Central memory CD8-positive, alpha-beta T cell (primary cell): ENCODE data around the gene GSK3B.
"Not testable (repeated sequence)": the region's sequence is repeated elsewhere in the genome, so short reads cannot be mapped to it uniquely, and the experiment has no call there.

Source experiments
- ATAC-seq: fragments of 150-1000 bp; cut with Tn5 transposase; replicated peaks from 2 replicates; pipeline ENCODE4 v1.10.0; 2022; ENCODE audit warnings: mild to moderate bottlenecking, moderate FRiP score, moderate number of reproducible peaks; ENCODE audit not compliant: poor library complexity, severe bottlenecking; ENCODE audit errors: extremely low read depth
- DNase-seq, 2 donors: peaks; one replicate each; pipeline ENCODE4 v3.0.0; 2021; ENCODE audit warnings: low spot score in 2 of 2
- H3K27ac Mint-ChIP-seq: one replicate; pipeline ENCODE4 v1.8.0; 2022; ENCODE audit warnings: low read depth, mild to moderate bottlenecking, moderate library complexity, mixed read lengths
- H3K27me3 Mint-ChIP-seq: one replicate; pipeline ENCODE4 v1.8.0; 2022; ENCODE audit warnings: mixed read lengths
- H3K36me3 Mint-ChIP-seq: one replicate; pipeline ENCODE4 v1.8.0; 2022; ENCODE audit warnings: mild to moderate bottlenecking, moderate library complexity, mixed read lengths; ENCODE audit not compliant: insufficient read depth
- H3K4me1 Mint-ChIP-seq: one replicate; pipeline ENCODE4 v1.8.0; 2022; ENCODE audit warnings: mixed read lengths
- H3K4me3 Mint-ChIP-seq: one replicate; pipeline ENCODE4 v1.8.0; 2022; ENCODE audit warnings: mild to moderate bottlenecking, moderate library complexity, mixed read lengths
- H3K9me3 Mint-ChIP-seq: one replicate; pipeline ENCODE4 v1.8.0; 2022; ENCODE audit warnings: mixed read lengths

GSK3B gene

DNA sequence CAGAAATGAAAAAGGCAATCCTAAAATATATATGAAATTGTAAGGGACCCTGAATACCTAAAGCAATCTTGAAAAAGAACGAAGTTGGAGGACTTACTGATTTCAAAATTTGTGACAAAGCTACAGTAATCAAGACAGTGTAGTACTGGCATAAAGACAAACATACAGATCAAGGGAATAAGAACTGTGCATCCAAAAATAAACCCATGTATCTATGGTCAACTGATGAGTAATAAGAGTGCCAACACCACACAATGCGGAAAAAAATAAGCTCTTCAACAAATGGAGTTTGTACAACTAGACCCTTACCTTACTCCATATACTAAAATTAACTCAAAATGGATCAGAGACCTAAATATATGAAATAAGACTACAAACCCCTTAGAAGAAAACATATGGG, 29.6 kb downstream of the GSK3B start:
- DNase-seq (no peak), ATAC-seq (no peak)
- H3K4me3 Mint-ChIP-seq, result no peak overlapping the region
- H3K9me3 Mint-ChIP-seq, result no peaks in the 10 kb centered on the region
- H3K27ac Mint-ChIP-seq, result no peak overlapping the region
- peaks cover 45% of the 10 kb centered on the region for H3K4me1 Mint-ChIP-seq
- H3K36me3 Mint-ChIP-seq, result no peaks in the 10 kb centered on the region
- H3K27me3 Mint-ChIP-seq, result no peaks in the 10 kb centered on the region

DNA sequence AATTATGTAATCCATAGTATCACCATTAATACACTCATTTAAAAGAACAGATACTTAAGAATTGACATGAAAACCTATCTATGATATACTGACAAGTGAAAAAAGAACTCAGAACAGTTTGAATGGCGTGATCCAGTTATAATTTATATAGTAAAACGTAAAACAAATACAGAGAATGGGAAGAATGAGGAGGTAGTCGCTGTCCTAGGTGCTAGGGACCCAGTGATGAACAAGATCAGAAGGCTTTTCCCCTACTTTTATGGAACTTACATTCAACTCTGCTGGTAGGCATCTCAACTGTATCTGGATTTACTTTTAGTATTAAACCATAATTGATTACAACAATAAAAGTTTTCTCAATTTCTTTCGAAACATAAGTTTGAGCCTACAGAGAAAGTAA, 31.8 kb downstream of the GSK3B start:
- H3K36me3 Mint-ChIP-seq, result no peaks in the 10 kb centered on the region
- no peaks in the 10 kb centered on the region for H3K27me3 Mint-ChIP-seq
- no peak overlapping the region for H3K27ac Mint-ChIP-seq
- H3K4me3 Mint-ChIP-seq, result no peak overlapping the region
- H3K9me3 Mint-ChIP-seq, result no peaks in the 10 kb centered on the region
- H3K4me1 Mint-ChIP-seq, result peaks cover 51% of the 10 kb centered on the region
- no peak for ATAC-seq
- DNase-seq, result no peak

- H3K4me1 Mint-ChIP-seq, result peaks cover 41% of the 10 kb centered on the region
- H3K36me3 Mint-ChIP-seq, result peaks cover 2% of the 10 kb centered on the region
- no peak overlapping the region for H3K4me3 Mint-ChIP-seq
- H3K27me3 Mint-ChIP-seq, result no peaks in the 10 kb centered on the region
- no peak for DNase-seq
- H3K27ac Mint-ChIP-seq, result no peak overlapping the region
- peaks cover 6% of the 10 kb centered on the region for H3K9me3 Mint-ChIP-seq
- ATAC-seq, result no peak
These were observed 35.0 kb downstream of the GSK3B start for GRCh38 chr3:120059081-120059864.

- Mint-ChIP-seq H3K27ac (no peak overlapping the region), H3K36me3 (peaks cover 2% of the 10 kb centered on the region), H3K4me3 (no peak overlapping the region), H3K9me3 (peaks cover 10% of the 10 kb centered on the region), H3K27me3 (no peaks in the 10 kb centered on the region), H3K4me1 (peaks cover 56% of the 10 kb centered on the region)
- DNase-seq (no peak), ATAC-seq (no peak)
These were observed 36.6 kb downstream of the GSK3B start for GRCh38 chr3:120057626-120058025.

GRCh38 chr3:120057029-120057428, 37.2 kb downstream of the GSK3B start:
- Mint-ChIP-seq H3K27me3 (no peaks in the 10 kb centered on the region), H3K9me3 (peaks cover 10% of the 10 kb centered on the region), H3K4me1 (peaks cover 62% of the 10 kb centered on the region), H3K4me3 (no peak overlapping the region), H3K36me3 (peaks cover 2% of the 10 kb centered on the region), H3K27ac (no peak overlapping the region)
- no peak for DNase-seq
- ATAC-seq, result no peak

GRCh38 chr3:120053647-120054046, 40.6 kb downstream of the GSK3B start:
- not testable (repeated sequence) for DNase-seq, H3K9me3 Mint-ChIP-seq, ATAC-seq, H3K27ac Mint-ChIP-seq, H3K27me3 Mint-ChIP-seq, H3K36me3 Mint-ChIP-seq, H3K4me3 Mint-ChIP-seq
- peaks cover 67% of the 10 kb centered on the region for H3K4me1 Mint-ChIP-seq

DNA sequence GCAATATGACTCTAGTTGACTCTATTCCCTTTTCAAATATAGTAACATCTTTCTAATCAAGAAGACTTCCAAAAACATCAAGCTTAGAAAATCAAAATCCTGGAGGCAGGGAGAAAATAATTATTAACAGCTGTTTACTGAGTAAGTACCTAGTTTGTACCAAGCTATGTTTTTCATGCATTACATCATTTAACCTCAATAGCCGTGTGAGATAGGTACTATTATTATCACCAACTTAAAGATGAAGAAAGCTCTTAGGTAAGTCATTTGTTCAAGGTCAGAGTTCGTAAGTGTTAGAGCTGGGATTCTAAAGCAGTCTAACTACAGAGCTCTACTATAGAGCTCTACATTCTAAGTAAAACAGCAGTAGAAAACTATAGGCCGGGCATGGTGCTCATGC, 41.6 kb downstream of the GSK3B start:
- peaks cover 2% of the 10 kb centered on the region for H3K36me3 Mint-ChIP-seq
- no peak for DNase-seq
- peak; percentile 29 for ATAC-seq
- H3K27me3 Mint-ChIP-seq, result no peaks in the 10 kb centered on the region
- peaks cover 10% of the 10 kb centered on the region for H3K9me3 Mint-ChIP-seq
- H3K4me1 Mint-ChIP-seq, result peaks cover 73% of the 10 kb centered on the region
- H3K27ac Mint-ChIP-seq, result peak overlapping the region; percentile 54
- peak overlapping the region; percentile 25 for H3K4me3 Mint-ChIP-seq

DNA sequence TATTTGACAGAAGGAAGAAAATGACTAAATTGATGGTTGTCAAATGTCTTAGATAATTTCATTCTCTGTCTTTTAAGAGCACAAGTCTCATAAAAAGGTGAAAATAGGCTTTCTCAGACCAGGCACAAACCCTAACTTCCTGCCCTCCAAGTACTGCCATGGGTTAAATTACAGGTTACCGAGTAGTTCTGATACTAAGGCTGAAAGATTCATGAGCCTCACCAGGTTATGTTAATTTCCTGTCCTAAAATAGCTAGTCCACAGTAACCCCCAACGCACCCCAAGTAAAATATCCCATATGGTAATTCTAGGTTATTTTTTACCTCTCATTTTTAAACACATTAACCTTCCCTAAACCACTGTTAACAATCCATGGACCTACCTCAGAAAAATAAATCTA, 42.0 kb downstream of the GSK3B start:
- peaks cover 2% of the 10 kb centered on the region for H3K36me3 Mint-ChIP-seq
- no peak for DNase-seq
- no peaks in the 10 kb centered on the region for H3K27me3 Mint-ChIP-seq
- peak overlapping the region; percentile 54 for H3K27ac Mint-ChIP-seq
- peaks cover 10% of the 10 kb centered on the region for H3K9me3 Mint-ChIP-seq
- H3K4me3 Mint-ChIP-seq, result peak overlapping the region; percentile 25
- peaks cover 73% of the 10 kb centered on the region for H3K4me1 Mint-ChIP-seq
- ATAC-seq, result no peak

GRCh38 chr3:120051570-120051969, 42.7 kb downstream of the GSK3B start:
- H3K27me3 Mint-ChIP-seq, H3K36me3 Mint-ChIP-seq, DNase-seq, H3K4me3 Mint-ChIP-seq, H3K9me3 Mint-ChIP-seq, ATAC-seq: not testable (repeated sequence)
- Mint-ChIP-seq H3K4me1 (peaks cover 75% of the 10 kb centered on the region), H3K27ac (peak overlapping the region; percentile 72)

GRCh38 chr3:120049881-120050539, 44.2 kb downstream of the GSK3B start:
- DNase-seq (no peak), ATAC-seq (no peak)
- Mint-ChIP-seq H3K9me3 (peaks cover 18% of the 10 kb centered on the region), H3K4me1 (peaks cover 73% of the 10 kb centered on the region), H3K4me3 (peak overlapping the region; percentile 18), H3K27me3 (no peaks in the 10 kb centered on the region), H3K27ac (peak overlapping the region; percentile 72), H3K36me3 (no peaks in the 10 kb centered on the region)

DNA sequence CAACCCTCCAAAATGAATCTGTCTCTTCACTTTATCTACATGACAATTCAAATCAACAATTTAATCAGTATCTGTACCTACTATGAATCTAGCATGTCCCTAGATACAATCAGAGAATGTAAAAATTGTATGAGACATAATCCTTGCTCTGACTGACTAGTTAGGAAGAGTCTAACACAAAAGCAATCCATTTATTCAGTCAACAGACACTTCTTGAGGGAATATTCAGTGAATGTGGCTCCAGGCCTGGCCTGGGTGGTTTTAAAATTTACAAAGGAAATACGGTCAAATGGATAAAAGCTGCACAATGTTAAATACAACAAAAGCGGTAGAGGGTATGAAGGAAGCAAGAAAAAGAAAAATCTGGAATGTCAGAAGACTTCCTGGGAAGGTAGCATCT, 45.2 kb downstream of the GSK3B start:
- Mint-ChIP-seq H3K4me3 (no peak overlapping the region), H3K27me3 (no peaks in the 10 kb centered on the region), H3K36me3 (no peaks in the 10 kb centered on the region), H3K4me1 (peaks cover 67% of the 10 kb centered on the region), H3K27ac (peak overlapping the region; percentile 2), H3K9me3 (peaks cover 12% of the 10 kb centered on the region)
- no peak for ATAC-seq
- DNase-seq, result no peak

- peaks cover under 1% of the 10 kb centered on the region for H3K36me3 Mint-ChIP-seq
- H3K4me3 Mint-ChIP-seq, result no peak overlapping the region
- ATAC-seq (no peak), DNase-seq (no peak)
- no peaks in the 10 kb centered on the region for H3K27me3 Mint-ChIP-seq
- H3K9me3 Mint-ChIP-seq, result peaks cover 16% of the 10 kb centered on the region
- peaks cover 67% of the 10 kb centered on the region for H3K4me1 Mint-ChIP-seq
- peak overlapping the region; percentile 2 for H3K27ac Mint-ChIP-seq
These were observed 45.7 kb downstream of the GSK3B start for GRCh38 chr3:120048355-120049041.

DNA sequence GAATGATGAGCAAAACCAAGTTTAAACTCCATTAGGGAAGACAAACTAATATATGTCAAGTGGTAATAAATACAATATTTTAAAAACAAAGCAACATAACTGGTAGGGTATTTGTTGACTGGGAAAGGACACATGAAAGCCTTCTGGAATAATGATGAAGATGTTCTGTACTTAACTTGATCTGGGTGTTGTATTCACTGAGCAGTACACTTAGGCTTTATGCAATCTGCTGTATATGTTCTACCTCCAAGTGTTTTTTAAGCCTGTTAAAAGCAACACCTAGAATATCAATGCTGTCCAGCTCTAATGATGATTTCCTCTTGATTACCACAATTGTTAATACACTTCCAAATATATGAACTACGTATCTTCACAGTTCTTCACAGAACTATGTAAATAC, 46.6 kb downstream of the GSK3B start:
- no peak overlapping the region for H3K4me3 Mint-ChIP-seq
- peaks cover 18% of the 10 kb centered on the region for H3K9me3 Mint-ChIP-seq
- H3K27ac Mint-ChIP-seq, result no peak overlapping the region
- DNase-seq (no peak), ATAC-seq (no peak)
- peaks cover 68% of the 10 kb centered on the region for H3K4me1 Mint-ChIP-seq
- H3K36me3 Mint-ChIP-seq, result peaks cover 2% of the 10 kb centered on the region
- H3K27me3 Mint-ChIP-seq, result no peaks in the 10 kb centered on the region
